GM21737 (cell line): ENCODE results near the gene NSG2.
"Not testable (repeated sequence)": the region's sequence is repeated elsewhere in the genome, so short reads cannot be mapped to it uniquely, and the experiment has no call there.

ENCODE experiments used
- ATAC-seq: cut with Tn5 transposase; IDR thresholded peaks from one replicate; pipeline ENCODE4 v1.9.1; 2021; ENCODE audit warnings: mild to moderate bottlenecking, moderate library complexity; ENCODE audit not compliant: unreplicated experiment

The NSG2 gene

GRCh38 chr5:174045470-174046025 lies at the start of gene NSG2:
Gene NSG2, plus strand, starts transcription at chr5:174045706. Its CDS starts 1,050 bp downstream, at chr5:174046756.
- peak; percentile 76 for ATAC-seq

- no peak for ATAC-seq
Measured at GRCh38 chr5:173997331-173997730, 48.2 kb upstream of the NSG2 start.

GRCh38 chr5:173998531-173998930 lies 47.0 kb upstream of the NSG2 start:
- ATAC-seq = no peak

GRCh38 chr5:174000076-174000475 lies 45.4 kb upstream of the NSG2 start:
- ATAC-seq = no peak

- ATAC-seq = no peak
Measured at GRCh38 chr5:174003795-174004194, 41.7 kb upstream of the NSG2 start.

GRCh38 chr5:174008922-174009321 lies 36.6 kb upstream of the NSG2 start:
- no peak for ATAC-seq

- ATAC-seq = no peak
Measured at GRCh38 chr5:174010365-174010764, 35.1 kb upstream of the NSG2 start.

GRCh38 chr5:174011441-174011840 lies 34.1 kb upstream of the NSG2 start:
- ATAC-seq = no peak

- ATAC-seq = not testable (repeated sequence)
Measured at GRCh38 chr5:174020069-174020927, 25.2 kb upstream of the NSG2 start.

- no peak for ATAC-seq
Measured at GRCh38 chr5:174020928-174021304, 24.6 kb upstream of the NSG2 start.

GRCh38 chr5:174022384-174023095 lies 23.0 kb upstream of the NSG2 start:
- no peak for ATAC-seq

- ATAC-seq = no peak
Measured at GRCh38 chr5:174030286-174030685, 15.2 kb upstream of the NSG2 start.

GRCh38 chr5:174044466-174045254 lies 846 bp upstream of the NSG2 start:
- no peak for ATAC-seq

- ATAC-seq = no peak
Measured at GRCh38 chr5:174046558-174046957, 1.1 kb downstream of the NSG2 start.

- no peak for ATAC-seq
Measured at GRCh38 chr5:174047472-174048099, 2.1 kb downstream of the NSG2 start.

GRCh38 chr5:174052636-174053035 lies 7.1 kb downstream of the NSG2 start:
- ATAC-seq = no peak

GRCh38 chr5:174053905-174054304 lies 8.4 kb downstream of the NSG2 start:
- no peak for ATAC-seq

- ATAC-seq = no peak
Measured at GRCh38 chr5:174056064-174056847, 10.8 kb downstream of the NSG2 start.

GRCh38 chr5:174057206-174057605 lies 11.7 kb downstream of the NSG2 start:
- no peak for ATAC-seq
